Skeletal muscle tissue (tissue), 5 donors: ENCODE measurements around the gene PEX11A. TPM values are rescaled to one million over a fixed set of nuclear protein-coding genes. Genes with fewer than 3 reads are reported as not detected.

ENCODE experiments used
- H3K27ac ChIP-seq: one replicate; pipeline ENCODE4 v1.7.0; 2013; ENCODE audit warnings: mild to moderate bottlenecking, low read depth, low read length, inconsistent platforms
- H3K27me3 ChIP-seq, 3 donors: one replicate each; pipeline ENCODE4 v1.7.0; 2013; ENCODE audit warnings: low read length in 3 of 3; ENCODE audit not compliant: control insufficient read depth in 3 of 3, insufficient read depth in 3 of 3
- H3K36me3 ChIP-seq, 3 donors: one replicate each; pipeline ENCODE4 v1.7.0; 2013; ENCODE audit warnings: low read length in 3 of 3; ENCODE audit not compliant: control insufficient read depth in 3 of 3, insufficient read depth in 3 of 3
- H3K4me1 ChIP-seq, 3 donors: one replicate each; pipeline ENCODE4 v1.7.0; 2013; ENCODE audit warnings: low read length in 3 of 3, mild to moderate bottlenecking in 3 of 3; ENCODE audit not compliant: control insufficient read depth in 3 of 3, insufficient read depth in 3 of 3
- H3K4me3 ChIP-seq, 3 donors: one replicate each; pipeline ENCODE4 v1.7.0; 2013; ENCODE audit warnings: low read length in 3 of 3
- H3K9ac ChIP-seq, 3 donors: one replicate each; pipeline ENCODE4 v1.7.0; 2013; ENCODE audit warnings: low read length in 3 of 3, mild to moderate bottlenecking in 3 of 3, moderate library complexity in 2 of 3, low read depth in 1 of 3
- H3K9me3 ChIP-seq, 3 donors: one replicate each; pipeline ENCODE4 v1.7.0; 2013; ENCODE audit warnings: low read length in 3 of 3; ENCODE audit not compliant: control insufficient read depth in 3 of 3
- small RNA-seq: library from RNA; depleted of rRNA; stranded (forward); fragments of <200 nt; gene quantifications from one replicate; pipeline ENCODE3, GENCODE V24; 2014
- total RNA-seq: library from RNA; depleted of rRNA; stranded (reverse); fragments of >200 nt; gene quantifications from one replicate; pipeline ENCODE4 v1.2.3, GENCODE V29; 2014
- donor health status: Osteomylitis.

Gene PEX11A
- total RNA-seq, 1 donor from 2014 or later: 8.9 TPM

DNA sequence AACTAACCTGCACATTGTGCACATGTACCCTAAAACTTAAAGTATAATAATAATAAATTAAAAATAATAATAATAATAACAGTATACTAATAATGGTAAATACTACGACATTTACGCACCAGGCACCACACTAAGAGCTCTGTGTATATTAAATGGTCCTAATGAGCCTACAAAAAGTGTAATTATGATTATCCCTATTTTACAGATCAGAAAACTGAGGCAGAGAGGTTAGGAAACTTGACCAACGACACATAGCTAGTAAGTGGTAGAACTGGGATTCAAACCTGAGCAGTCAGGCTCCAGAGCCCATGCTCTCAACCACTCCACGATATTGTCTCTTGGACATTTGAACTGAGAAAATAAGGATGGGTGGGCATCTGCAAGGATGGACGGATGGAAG is 50.3 kb downstream of the PEX11A start:
- Histone ChIP-seq H3K27me3 (no peaks in the 10 kb centered on the region), H3K9me3 (no peaks in the 10 kb centered on the region), H3K36me3 (peaks cover 0 to 5% (median 0%) of the 10 kb centered on the region in 3 donors), H3K4me3 (no peak overlapping the region), H3K27ac (no peak overlapping the region), H3K9ac (no peak overlapping the region), H3K4me1 (no peaks in the 10 kb centered on the region)

DNA sequence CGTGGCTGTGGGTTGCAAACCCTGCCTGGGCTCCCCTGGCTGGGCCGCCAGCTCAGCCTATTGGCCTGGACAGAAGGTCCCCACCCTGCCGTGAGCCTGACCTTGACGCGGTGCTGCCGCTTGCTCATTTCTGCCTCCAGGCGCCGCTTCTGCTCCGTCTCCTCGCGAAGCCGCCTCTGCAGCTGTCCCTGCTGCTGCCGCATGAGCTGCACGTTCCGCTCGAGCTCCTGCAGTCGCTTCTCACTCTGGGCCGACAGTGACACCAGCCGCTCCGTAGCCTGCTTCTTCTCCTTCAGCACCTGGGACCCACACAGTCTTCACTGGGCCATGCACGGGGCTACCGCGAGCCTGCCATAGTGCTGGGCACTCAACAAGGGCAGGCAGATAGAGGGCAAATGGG is 57.0 kb downstream of the PEX11A start:
- Histone ChIP-seq H3K9ac (no peak overlapping the region), H3K36me3 (peaks cover 0 to 33% (median 6%) of the 10 kb centered on the region in 3 donors), H3K4me3 (no peak overlapping the region), H3K9me3 (no peaks in the 10 kb centered on the region), H3K27ac (no peak overlapping the region), H3K4me1 (no peaks in the 10 kb centered on the region), H3K27me3 (no peaks in the 10 kb centered on the region)

DNA sequence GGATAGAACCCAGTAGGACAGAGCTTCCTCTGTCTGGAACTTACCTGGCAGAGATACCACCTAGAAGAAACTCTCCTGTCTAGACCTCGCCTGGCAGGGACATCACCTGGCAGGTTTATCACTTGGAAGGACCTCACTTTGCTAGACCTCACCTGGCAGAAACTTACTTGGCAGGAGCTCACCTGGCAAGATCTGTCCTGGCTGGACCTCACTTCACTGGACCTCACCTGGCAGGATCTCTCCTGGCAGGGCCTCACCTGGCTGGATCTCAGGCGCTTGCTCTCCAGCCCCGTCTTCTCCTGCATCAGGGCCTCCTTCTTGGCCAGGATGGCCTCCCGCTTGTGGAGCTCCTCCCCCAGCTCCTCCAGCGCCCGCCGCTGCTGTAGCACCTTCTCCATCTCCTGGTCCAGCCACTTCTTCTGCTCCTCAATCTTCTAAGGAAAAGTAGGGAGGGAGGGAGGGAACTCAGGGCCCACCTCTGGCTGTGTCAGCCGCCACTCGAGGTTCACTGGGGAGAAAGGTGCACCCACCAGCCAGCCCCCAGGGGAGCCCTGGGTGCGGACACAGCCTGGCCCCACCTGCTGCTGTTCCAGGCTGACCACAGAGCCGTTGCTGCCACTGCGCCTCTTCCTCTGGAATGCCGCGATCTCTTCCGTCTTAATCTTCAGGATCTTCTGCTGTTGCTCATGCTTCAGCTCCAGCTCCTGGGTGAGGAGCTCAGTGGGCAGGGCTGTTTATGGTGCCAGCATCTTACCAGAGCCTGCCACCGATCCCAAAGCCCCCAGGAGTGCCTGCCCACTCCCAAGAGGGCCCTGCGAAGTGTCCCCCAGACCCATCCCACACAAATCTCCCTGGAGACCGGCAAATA is 57.8 kb downstream of the PEX11A start:
- Histone ChIP-seq H3K27ac (no peak overlapping the region), H3K4me3 (no peak overlapping the region), H3K4me1 (no peaks in the 10 kb centered on the region), H3K27me3 (no peaks in the 10 kb centered on the region), H3K36me3 (peaks cover 0 to 33% (median 6%) of the 10 kb centered on the region in 3 donors), H3K9ac (no peak overlapping the region), H3K9me3 (no peaks in the 10 kb centered on the region)

DNA sequence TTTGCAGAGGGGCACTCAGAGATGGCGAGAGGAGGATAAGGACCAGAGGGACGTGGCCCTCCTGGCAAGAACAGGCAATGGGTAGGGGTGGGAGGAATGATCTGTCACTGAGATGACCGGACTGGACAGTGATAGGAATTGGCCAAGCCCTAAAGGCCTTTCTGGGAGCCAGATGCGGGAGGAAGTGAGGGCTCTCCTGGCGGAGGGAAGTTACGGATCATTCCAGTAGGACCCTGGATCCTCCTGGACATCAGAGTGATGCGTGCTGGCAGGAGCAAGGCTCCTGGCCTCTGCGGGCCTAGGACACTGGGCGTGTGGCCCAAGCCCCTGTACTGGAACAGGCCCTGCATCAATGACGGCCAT is 58.7 kb downstream of the PEX11A start:
- no peak overlapping the region for H3K9ac ChIP-seq
- peaks cover 0 to 33% (median 8%) of the 10 kb centered on the region in 3 donors for H3K36me3 ChIP-seq
- no peak overlapping the region for H3K27ac ChIP-seq
- H3K4me3 ChIP-seq: no peak overlapping the region
- no peaks in the 10 kb centered on the region for H3K4me1 ChIP-seq
- no peaks in the 10 kb centered on the region for H3K27me3 ChIP-seq
- no peaks in the 10 kb centered on the region for H3K9me3 ChIP-seq

Small RNA genes lying within 50 kb of the gene (small RNA-seq; reads per million reads assigned to genes)
- gene RNU6-132P: not detected

Other genes starting within 250 kb of the PEX11A start
- gene RHCG, start 194.2 kb downstream of the PEX11A start, total RNA-seq: not detected
- gene TICRR, start 115.3 kb downstream of the PEX11A start, total RNA-seq: 1.6 TPM
- 4.7 TPM for gene KIF7, start 35.3 kb downstream of the PEX11A start, total RNA-seq
- 39.7 TPM for gene PLIN1, start 11.4 kb downstream of the PEX11A start, total RNA-seq
- gene WDR93, start 57 bp upstream of the PEX11A start, total RNA-seq: not detected
- 0.52 TPM for gene MESP1, start 60.5 kb upstream of the PEX11A start, total RNA-seq
- not detected for gene MESP2, start 85.6 kb upstream of the PEX11A start, total RNA-seq
- gene ANPEP, start 124.1 kb upstream of the PEX11A start, total RNA-seq: 7.3 TPM
- gene AP3S2, start 203.2 kb upstream of the PEX11A start, total RNA-seq: 51.7 TPM
- gene ARPIN, start 222.2 kb upstream of the PEX11A start, total RNA-seq: 13.0 TPM